Mesangial cell (primary cell): Measurements from ENCODE around the gene OR5AC2. TPM values are rescaled to one million over a fixed set of nuclear protein-coding genes. Genes with fewer than 3 reads are reported as not detected.

Source experiments
- total RNA-seq: library from RNA; depleted of rRNA; stranded (reverse); fragments of >200 nt; gene quantifications from 2 replicates; pipeline ENCODE4 v1.2.3, GENCODE V29; 2015

OR5AC2 gene
- not detected in 2 replicates for total RNA-seq

DNA sequence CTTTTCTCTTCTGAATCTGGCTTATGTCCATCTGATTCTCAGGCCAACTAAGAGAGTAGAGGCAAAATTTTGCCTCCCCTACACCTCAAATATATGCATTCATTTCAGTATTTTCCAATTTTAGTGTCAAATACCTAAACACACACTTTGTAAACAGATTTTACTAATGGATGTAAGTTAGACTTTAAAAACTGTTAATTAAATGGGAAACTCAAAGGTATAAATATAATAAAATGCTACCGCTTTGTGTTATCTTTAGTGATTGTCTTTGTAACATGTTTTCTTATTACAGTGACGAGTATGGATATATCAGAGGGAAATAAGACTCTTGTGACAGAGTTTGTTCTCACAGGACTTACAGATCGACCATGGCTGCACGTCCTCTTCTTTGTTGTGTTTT is at the start of gene OR5AC2:
TSS of gene OR5AC2 (plus strand) at position 301 of the 400 bp plus-strand sequence. CDS start at position 301, 0 bp downstream.

GRCh38 chr3:98130421-98130820 is 43.4 kb downstream of the OR5AC2 start, which contains the start of gene OR5H1:
OR5H1 (plus strand) TSS chr3:98130721; CDS start chr3:98132698, 1,977 bp downstream.

Other genes starting within 250 kb of the OR5AC2 start
- 17.1 and 18.9 TPM in 2 replicates for gene RIOX2, start 114.7 kb upstream of the OR5AC2 start, total RNA-seq
- not detected in 2 replicates for gene GABRR3, start 51.9 kb upstream of the OR5AC2 start, total RNA-seq
- gene OR5H1, start 43.5 kb downstream of the OR5AC2 start, total RNA-seq = not detected in 2 replicates
- not detected in 2 replicates for gene OR5H14, start 60.3 kb downstream of the OR5AC2 start, total RNA-seq
- not detected in 2 replicates for gene OR5H15, start 79.5 kb downstream of the OR5AC2 start, total RNA-seq
- not detected in 2 replicates for gene OR5H6, start 177.1 kb downstream of the OR5AC2 start, total RNA-seq
- not detected in 2 replicates for gene OR5H2, start 195.3 kb downstream of the OR5AC2 start, total RNA-seq